ENCODE measurements around the gene SPG7. TPM values are rescaled to one million over a fixed set of nuclear protein-coding genes. Genes with fewer than 3 reads are reported as not detected.

SPG7 gene
- total and polyA plus RNA-seq, 9 of the 15 experiments (the other 6 are each of a cell fraction or from before 2014, with no cell fraction given), result 5.8 to 89.1 (median 49.4) TPM

DNA sequence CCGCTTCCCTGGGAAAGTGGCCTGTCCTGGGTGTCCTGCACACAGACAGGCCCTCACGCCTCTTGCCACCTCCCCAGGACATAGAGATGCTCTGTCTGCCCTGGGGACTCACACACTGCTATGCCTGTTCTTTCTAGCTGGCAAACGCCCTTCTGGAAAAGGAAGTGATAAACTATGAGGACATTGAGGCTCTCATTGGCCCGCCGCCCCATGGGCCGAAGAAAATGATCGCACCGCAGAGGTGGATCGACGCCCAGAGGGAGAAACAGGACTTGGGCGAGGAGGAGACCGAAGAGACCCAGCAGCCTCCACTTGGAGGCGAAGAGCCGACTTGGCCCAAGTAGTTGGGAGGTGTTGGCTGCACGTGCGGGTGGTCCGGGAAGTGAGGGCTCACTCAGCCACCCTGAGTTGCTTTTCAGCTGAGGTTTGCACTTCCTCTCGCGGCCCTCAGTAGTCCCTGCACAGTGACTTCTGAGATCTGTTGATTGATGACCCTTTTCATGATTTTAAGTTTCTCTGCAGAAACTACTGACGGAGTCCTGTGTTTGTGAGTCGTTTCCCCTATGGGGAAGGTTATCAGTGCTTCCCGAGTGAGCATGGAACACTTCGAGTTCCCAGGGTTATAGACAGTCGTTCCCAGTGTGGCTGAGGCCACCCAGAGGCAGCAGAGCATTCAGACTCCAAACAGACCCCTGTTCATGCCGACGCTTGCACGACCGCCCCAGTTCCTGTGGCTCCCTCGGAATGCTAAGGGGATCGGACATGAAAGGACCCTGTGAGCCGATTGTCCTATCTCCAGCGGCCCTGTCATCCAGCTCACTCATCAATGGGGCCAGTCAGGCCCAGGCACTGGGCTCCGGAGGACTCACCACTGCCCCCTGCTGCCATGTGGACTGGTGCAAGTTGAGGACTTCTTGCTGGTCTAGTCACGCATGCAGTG lies 48.8 kb downstream of the SPG7 start (continued):
- TF ChIP-seq ZFP30 (CRISPR knock-in tag; IDR thresholded peaks at IDR 0.05; ENCODE audit: borderline replicate concordance) (no peak), PKNOX1 (IDR thresholded peaks at IDR 0.05) (peak; percentile 62), XRCC5 (IDR thresholded peaks at IDR 0.05; ENCODE audit: low read depth, low read length) (peak; percentile 84; the same call in 1 of the 2 replicates), SMC3 (conservative IDR thresholded peaks at IDR 0.05; ENCODE audit: insufficient read depth, low read depth, low read length) (peak; percentile 60), DEAF1 (CRISPR knock-in tag; IDR thresholded peaks at IDR 0.05) (peak; percentile 30; the same call in 1 of the 2 replicates), ZNF174 (CRISPR knock-in tag; IDR thresholded peaks at IDR 0.05) (no peak), RCOR1 (IDR thresholded peaks at IDR 0.05; ENCODE audit: borderline replicate concordance in 1 of 2, low read depth in 2 of 2, low read length in 2 of 2) (0 out of 4 replicates have a peak, but pooled peaks of 1 of the 2 experiments have one; percentile 31), LARP7 (IDR thresholded peaks at IDR 0.05) (no peak), MAFK (IDR thresholded peaks at IDR 0.05; ENCODE audit: low read length) (no peak), SETDB1 (IDR thresholded peaks at IDR 0.05; ENCODE audit: low read length) (no peak), TEAD1 (CRISPR knock-in tag; IDR thresholded peaks at IDR 0.05) (no peak), ZBTB2 (IDR thresholded peaks at IDR 0.05) (no peak), NR2C2 (CRISPR knock-in tag; IDR thresholded peaks at IDR 0.05) (no peak), NR2C2 (tag; IDR thresholded peaks at IDR 0.05) (no peak), ATF1 (CRISPR knock-in tag; IDR thresholded peaks at IDR 0.05) (no peak), ATF1 (tag; IDR thresholded peaks at IDR 0.05) (no peak), CCAR2 (IDR thresholded peaks at IDR 0.05; ENCODE audit: low read depth, low read length) (no peak), TAF7 (tag; IDR thresholded peaks at IDR 0.05) (no peak), POLR2H (tag; IDR thresholded peaks at IDR 0.05; ENCODE audit: low read depth) (no peak), STAG1 (CRISPR knock-in tag; IDR thresholded peaks at IDR 0.05; ENCODE audit: borderline replicate concordance) (peak; percentile 7; the same call in 1 of the 2 replicates), ZNF277 (CRISPR knock-in tag; IDR thresholded peaks at IDR 0.05; ENCODE audit: borderline replicate concordance) (no peak), TARDBP (IDR thresholded peaks at IDR 0.05) (no peak), RFX5 (IDR thresholded peaks at IDR 0.05; ENCODE audit: low read depth, low read length) (no peak)
